Measurements from ENCODE around the gene LRRK1.

Gene LRRK1

DNA sequence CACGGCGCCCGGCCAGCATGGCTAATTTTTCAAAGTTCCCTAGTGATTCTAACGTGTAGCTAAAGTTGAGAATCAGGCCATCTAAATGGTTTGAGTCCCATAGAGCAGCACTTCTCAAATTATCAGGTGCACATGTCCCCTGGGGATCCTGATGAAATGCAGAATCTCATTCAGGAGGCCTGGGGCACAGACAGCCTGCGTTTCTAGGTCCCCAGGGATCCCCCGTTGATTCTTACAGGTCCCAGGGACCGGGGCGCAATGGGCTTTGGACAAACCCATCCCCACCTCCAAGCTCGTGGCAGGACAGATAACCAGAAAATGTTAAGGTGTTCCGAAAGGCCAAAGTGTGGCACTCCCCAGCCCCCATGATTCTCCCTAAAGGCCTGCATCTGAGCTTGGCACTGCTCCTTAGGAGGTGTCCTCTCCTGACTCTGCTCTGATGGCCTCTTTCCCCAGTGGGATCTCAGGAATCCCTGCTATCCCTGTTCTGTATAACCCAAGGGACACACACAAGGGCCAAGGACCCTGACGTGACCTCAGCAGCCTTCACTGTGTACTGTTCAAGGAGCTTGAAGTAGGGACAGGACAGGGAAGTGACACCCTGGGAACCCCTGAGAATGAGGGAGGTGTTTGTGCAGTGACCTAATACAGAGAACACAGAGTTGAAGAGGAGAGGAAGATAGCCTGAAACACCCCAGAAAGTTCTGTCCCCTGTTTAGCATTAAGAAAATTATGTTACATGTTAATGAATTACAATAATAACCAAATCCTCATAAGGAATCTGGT, 8.0 kb downstream of the LRRK1 start:
- Histone ChIP-seq H3K4me3 (ENCODE audit: low read depth, low read length) (no peak overlapping the region), H3K27me3 (peaks cover 10% of the 10 kb centered on the region), H3K4me1 (no peaks in the 10 kb centered on the region), H3K36me3 (no peaks in the 10 kb centered on the region), H3K9me3 (no peaks in the 10 kb centered on the region)
- DNase-seq: peak; percentile 30
- TF ChIP-seq, protein P1, sequence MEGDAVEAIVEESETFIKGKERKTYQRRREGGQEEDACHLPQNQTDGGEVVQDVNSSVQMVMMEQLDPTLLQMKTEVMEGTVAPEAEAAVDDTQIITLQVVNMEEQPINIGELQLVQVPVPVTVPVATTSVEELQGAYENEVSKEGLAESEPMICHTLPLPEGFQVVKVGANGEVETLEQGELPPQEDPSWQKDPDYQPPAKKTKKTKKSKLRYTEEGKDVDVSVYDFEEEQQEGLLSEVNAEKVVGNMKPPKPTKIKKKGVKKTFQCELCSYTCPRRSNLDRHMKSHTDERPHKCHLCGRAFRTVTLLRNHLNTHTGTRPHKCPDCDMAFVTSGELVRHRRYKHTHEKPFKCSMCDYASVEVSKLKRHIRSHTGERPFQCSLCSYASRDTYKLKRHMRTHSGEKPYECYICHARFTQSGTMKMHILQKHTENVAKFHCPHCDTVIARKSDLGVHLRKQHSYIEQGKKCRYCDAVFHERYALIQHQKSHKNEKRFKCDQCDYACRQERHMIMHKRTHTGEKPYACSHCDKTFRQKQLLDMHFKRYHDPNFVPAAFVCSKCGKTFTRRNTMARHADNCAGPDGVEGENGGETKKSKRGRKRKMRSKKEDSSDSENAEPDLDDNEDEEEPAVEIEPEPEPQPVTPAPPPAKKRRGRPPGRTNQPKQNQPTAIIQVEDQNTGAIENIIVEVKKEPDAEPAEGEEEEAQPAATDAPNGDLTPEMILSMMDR (IDR thresholded peaks at IDR 0.05; ENCODE audit: low read depth, low read length): no peak

DNA sequence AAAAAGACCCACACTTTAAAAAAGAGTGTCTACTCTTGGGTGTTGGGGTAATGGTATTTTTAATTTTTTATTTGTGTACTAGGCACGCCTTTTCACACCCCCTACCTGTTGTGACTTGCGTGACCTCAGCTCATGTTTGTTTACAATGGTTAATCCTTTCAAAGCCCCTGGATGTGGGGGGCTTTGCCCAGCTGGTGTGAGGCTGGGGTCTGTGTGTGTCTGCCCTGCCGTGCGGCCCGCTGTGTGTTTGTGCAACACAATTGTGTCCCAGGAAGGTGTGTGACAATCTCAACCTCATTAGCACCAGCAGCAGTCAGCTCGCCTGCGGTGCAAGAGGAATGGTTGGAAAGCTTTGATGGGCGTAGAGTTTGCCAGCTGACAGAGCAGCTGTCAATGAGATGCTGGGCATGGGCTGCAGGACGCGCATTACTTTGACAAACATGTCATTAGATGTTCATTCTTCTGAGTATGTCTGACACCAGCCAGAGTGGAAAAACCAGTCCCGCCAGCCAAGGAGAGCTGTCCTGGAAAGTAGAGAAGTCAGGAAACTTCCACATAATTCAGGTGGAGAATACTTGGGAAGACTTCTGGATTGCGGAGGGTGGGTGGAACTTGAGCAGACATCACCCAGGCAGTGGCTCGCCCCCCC, 9.6 kb downstream of the LRRK1 start:
- TF ChIP-seq, protein P1 (IDR thresholded peaks at IDR 0.05; ENCODE audit: low read depth, low read length): no peak
- no peak for DNase-seq
- Histone ChIP-seq H3K4me1 (no peaks in the 10 kb centered on the region), H3K27me3 (peaks cover 10% of the 10 kb centered on the region), H3K9me3 (no peaks in the 10 kb centered on the region), H3K36me3 (no peaks in the 10 kb centered on the region), H3K4me3 (ENCODE audit: low read depth, low read length) (no peak overlapping the region)

DNA sequence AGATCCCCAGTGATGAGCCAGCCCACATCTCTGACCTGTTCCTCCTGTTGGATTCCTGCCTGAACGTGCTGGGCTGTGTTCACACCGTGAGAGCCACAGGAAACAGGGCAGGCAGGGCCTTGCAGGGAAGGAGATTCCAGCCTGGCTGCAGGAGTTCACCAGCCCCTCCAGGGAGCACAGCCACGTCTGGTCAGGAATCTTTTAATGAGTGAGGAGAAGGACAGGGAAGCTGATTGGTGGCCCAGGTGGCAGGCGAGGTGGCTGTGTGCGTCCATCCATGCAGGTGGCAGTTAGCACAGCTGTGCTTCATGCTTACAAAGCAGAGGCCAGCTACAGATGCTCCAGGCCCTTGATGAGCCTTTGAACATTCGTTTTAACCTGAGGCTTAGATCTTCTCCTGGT, 10.5 kb downstream of the LRRK1 start:
- peaks cover 2% of the 10 kb centered on the region; the same call in 1 of the 2 replicates for H3K27me3 ChIP-seq
- TF ChIP-seq, protein P1 (IDR thresholded peaks at IDR 0.05; ENCODE audit: low read depth, low read length): no peak
- no peaks in the 10 kb centered on the region for H3K36me3 ChIP-seq
- DNase-seq: no peak
- H3K4me3 ChIP-seq (ENCODE audit: low read depth, low read length): no peak overlapping the region
- no peaks in the 10 kb centered on the region for H3K4me1 ChIP-seq
- H3K9me3 ChIP-seq: no peaks in the 10 kb centered on the region

DNA sequence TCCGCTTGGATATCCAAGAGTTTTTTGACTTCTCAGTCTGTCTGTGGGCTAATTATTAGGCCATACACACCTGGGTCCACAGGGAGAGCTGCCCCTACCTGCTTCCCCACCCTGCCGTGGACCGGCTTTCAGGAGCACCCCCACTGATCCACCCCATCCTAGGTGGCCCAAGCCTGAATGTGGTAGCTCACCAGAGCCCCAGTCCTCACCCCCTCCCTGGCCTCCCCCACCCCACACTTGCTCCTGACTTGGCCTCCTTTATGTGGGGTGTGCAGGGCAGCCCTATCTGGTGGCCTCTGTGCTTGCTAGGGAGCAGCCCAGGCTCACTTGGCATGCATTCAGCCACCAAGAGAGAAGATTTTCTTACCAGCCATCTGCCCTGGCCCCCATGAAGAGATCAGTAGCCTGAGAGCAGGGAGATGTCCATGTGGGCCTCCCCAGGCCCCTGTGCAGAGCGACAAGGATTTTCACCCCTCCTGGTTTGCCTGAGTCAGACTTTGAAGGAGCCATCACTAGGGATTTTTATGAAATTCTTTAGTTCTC, 11.2 kb downstream of the LRRK1 start:
- H3K4me3 ChIP-seq (ENCODE audit: low read depth, low read length): no peak overlapping the region

DNA sequence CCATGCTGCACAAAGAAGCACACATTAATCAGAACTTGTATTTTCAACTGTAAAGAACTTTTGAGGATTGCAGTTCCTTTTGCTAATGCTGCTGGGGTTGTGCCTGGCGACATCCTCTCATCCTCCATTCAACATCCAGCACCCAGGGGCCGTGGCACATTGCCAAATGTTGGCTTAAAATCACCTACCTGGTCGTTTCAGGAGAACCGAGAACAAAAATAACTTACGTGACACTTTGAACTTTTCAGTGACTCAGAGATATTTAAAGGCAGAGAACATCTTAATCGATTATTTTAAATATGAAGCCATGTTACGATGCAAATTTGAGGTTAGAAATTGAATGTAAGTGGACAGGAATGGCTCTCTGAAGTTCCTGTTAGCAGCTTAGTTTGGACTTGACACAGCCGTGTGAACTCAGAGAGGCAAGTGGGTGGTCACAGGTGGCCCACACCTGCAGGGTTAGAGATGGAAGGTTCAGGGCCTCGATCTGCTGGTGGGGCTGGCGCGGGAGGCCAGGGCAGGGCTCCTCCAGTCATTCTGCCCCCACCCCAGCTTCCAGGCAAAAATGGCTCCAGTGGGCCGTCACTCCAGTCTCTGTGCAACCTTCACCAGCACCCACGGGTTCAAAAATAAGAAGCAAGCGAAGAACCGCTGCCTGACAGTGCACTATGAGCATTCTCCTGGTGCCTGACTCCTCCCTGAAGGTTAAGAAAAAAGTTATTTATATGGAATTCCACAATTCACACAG, 12.2 kb downstream of the LRRK1 start:
- TF ChIP-seq, protein P1 (IDR thresholded peaks at IDR 0.05; ENCODE audit: low read depth, low read length): no peak
- H3K36me3 ChIP-seq: no peaks in the 10 kb centered on the region
- H3K9me3 ChIP-seq: no peaks in the 10 kb centered on the region
- no peaks in the 10 kb centered on the region for H3K4me1 ChIP-seq
- H3K27me3 ChIP-seq: no peaks in the 10 kb centered on the region
- H3K4me3 ChIP-seq (ENCODE audit: low read depth, low read length): no peak overlapping the region
- no peak for DNase-seq

More for the DNA sequence above, 11.2 kb downstream of the LRRK1 start:
- Histone ChIP-seq H3K9me3 (no peaks in the 10 kb centered on the region), H3K4me1 (no peaks in the 10 kb centered on the region), H3K36me3 (no peaks in the 10 kb centered on the region), H3K27me3 (no peaks in the 10 kb centered on the region)
- DNase-seq: no peak
- TF ChIP-seq, protein P1 (IDR thresholded peaks at IDR 0.05; ENCODE audit: low read depth, low read length): no peak
